HL-60 (cell line): ENCODE measurements around the gene RNF40.

Source experiments
- POLR2AphosphoS5 ChIP-seq: IDR thresholded peaks from 2 replicates; pipeline ENCODE4 v1.6.1; 2012; ENCODE audit warnings: low read depth
- TF ChIP-seq, protein P1 (sequence below): IDR thresholded peaks from one replicate; pipeline ENCODE4 v1.5.1; 2011; ENCODE audit warnings: low read length, control low read depth, inconsistent platforms; ENCODE audit not compliant: insufficient read depth
- TF ChIP-seq, protein P2 (sequence below): IDR thresholded peaks from 2 replicates; pipeline ENCODE4 v1.6.1; 2012; ENCODE audit warnings: low read depth; ENCODE audit not compliant: insufficient replicate concordance

DNA sequence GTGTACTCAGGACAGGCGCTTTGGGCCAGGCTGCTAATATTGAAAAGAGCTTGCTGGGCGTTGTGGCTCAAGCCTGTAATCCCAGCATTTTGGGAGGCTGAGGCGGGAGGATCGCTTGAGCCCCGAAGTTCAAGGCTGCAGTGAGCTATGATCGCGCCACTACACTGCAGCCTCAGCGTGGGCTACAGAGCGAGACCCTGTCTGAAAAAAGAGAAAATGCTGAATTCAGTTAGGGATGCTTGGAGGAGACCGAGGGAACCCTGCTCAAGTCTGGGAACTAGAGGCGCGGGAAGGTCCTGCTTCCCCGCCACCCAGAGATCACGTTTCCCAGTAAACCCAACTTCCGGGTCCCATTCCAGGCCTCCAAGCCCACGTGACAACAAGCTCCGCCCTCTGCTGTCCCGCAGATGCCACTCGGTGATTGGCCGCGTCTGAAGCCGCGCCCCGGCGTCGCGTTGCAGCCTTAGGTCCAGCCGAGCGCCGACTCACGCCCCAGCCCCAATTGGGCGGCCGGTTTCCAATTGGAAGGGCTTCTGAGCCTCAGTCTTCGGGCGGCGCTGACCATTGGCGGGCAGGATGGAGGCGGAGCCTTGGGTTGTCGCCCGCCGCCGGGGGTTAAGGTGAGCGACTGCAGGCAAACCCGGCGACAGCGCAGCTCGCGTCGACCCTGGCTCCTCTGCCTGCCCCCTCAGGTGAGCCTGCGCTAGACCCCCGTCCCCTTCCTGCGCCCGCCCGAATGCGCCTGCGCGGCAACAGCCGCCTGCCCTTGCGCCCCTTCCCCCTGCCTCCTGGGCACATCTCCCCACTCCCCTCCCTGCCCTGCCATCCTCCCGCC, 14.1 kb upstream of the RNF40 start, which contains the start of gene PHKG2:
- TF ChIP-seq, protein P1, sequence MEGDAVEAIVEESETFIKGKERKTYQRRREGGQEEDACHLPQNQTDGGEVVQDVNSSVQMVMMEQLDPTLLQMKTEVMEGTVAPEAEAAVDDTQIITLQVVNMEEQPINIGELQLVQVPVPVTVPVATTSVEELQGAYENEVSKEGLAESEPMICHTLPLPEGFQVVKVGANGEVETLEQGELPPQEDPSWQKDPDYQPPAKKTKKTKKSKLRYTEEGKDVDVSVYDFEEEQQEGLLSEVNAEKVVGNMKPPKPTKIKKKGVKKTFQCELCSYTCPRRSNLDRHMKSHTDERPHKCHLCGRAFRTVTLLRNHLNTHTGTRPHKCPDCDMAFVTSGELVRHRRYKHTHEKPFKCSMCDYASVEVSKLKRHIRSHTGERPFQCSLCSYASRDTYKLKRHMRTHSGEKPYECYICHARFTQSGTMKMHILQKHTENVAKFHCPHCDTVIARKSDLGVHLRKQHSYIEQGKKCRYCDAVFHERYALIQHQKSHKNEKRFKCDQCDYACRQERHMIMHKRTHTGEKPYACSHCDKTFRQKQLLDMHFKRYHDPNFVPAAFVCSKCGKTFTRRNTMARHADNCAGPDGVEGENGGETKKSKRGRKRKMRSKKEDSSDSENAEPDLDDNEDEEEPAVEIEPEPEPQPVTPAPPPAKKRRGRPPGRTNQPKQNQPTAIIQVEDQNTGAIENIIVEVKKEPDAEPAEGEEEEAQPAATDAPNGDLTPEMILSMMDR: no peak
- TF ChIP-seq POLR2AphosphoS5: peak; percentile 87
- TF ChIP-seq, protein P2, sequence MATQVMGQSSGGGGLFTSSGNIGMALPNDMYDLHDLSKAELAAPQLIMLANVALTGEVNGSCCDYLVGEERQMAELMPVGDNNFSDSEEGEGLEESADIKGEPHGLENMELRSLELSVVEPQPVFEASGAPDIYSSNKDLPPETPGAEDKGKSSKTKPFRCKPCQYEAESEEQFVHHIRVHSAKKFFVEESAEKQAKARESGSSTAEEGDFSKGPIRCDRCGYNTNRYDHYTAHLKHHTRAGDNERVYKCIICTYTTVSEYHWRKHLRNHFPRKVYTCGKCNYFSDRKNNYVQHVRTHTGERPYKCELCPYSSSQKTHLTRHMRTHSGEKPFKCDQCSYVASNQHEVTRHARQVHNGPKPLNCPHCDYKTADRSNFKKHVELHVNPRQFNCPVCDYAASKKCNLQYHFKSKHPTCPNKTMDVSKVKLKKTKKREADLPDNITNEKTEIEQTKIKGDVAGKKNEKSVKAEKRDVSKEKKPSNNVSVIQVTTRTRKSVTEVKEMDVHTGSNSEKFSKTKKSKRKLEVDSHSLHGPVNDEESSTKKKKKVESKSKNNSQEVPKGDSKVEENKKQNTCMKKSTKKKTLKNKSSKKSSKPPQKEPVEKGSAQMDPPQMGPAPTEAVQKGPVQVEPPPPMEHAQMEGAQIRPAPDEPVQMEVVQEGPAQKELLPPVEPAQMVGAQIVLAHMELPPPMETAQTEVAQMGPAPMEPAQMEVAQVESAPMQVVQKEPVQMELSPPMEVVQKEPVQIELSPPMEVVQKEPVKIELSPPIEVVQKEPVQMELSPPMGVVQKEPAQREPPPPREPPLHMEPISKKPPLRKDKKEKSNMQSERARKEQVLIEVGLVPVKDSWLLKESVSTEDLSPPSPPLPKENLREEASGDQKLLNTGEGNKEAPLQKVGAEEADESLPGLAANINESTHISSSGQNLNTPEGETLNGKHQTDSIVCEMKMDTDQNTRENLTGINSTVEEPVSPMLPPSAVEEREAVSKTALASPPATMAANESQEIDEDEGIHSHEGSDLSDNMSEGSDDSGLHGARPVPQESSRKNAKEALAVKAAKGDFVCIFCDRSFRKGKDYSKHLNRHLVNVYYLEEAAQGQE: peak; percentile 67
